GM19193 (cell line): ENCODE data around the gene CYP26A1.

Experiments
- POLR2A ChIP-seq: IDR thresholded peaks from 4 replicates; pipeline ENCODE4 v1.6.1; 2011; ENCODE audit not compliant: insufficient read depth, insufficient read length; ENCODE audit errors: extremely low read depth

Gene CYP26A1

DNA sequence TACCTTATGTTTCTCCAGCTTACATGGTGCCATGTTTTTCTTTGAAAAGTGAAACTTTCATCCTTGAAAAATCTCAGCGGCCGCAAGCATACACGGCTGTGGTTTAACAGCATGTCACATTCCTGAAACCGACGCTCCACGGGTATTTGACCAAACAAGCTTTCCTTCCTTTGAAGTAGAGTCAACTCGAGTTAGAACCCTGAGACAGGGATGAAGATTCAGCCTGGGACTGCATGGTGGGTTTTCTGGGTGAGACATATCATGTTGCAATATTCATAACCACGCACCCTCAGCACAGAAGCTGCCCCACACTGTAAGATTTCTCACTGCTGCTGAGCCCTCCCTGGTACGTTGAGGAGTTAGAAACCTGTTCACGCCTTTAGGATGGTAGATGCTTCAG lies 8.1 kb downstream of the CYP26A1 start:
- no peak for TF ChIP-seq POLR2A

DNA sequence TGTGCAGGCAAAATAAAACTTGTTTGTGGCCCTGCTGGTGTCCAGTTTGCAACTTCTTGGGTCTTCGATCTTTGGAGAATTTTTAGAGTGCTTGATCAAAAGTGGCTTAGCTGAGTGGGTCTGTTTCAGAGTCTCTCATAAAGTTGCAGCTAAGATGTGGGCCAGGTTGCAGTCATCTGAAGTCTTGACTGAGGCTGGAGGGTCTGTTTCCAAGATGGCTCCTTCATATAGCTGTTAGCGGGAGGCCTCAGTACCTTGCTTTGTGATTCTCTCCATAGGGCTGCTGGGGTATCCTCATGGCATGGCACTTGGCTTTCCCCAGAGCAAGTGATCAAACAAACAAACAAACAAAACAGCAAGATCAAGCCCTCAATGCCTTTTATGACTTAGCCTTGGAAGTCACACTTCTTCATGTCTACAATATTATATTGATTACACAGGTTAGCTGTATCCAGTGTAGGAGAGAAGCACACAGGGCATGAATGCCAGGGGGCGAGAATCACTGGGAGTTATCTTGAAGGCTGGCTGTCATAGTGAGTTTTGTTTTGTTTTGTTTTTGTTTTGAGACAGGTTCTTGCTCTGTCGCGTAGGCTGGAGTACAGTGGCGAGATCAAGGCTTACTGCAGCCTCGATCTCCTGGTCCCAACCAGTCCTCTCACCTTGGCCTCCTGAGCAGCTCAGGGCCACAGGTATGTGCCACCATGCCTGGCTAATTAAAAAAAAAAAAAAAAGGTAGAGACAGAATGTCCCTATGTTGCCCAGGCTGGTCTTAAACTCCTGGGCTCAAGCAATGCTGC lies 10.2 kb downstream of the CYP26A1 start:
- no peak for TF ChIP-seq POLR2A

DNA sequence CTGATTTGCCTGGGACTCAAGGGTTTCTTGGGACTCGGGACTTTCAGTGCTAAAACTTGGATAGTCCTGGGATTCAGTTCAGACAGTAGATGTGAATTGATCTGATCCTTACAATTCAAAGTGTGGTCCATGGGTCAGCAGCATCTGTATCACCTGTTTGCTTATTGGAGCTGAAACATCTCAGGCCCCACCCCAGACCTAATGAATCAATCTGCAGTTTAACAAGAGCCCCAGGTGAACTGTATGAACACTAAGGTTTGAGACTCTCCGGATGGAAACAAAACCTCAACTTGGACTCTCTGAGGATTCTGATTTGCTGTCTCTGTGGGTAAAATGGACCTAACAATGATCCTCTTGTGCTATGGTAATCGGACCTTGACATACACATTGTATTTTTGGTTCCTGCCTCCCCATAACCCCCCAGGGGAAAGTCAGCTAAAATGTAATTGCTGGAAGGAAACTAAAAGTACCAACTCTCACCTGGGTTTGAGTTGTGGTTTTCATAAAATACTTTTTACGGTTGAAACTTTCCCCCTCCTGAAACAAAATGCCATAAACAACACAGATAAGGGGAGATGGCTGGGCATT lies 11.7 kb downstream of the CYP26A1 start:
- no peak for TF ChIP-seq POLR2A

DNA sequence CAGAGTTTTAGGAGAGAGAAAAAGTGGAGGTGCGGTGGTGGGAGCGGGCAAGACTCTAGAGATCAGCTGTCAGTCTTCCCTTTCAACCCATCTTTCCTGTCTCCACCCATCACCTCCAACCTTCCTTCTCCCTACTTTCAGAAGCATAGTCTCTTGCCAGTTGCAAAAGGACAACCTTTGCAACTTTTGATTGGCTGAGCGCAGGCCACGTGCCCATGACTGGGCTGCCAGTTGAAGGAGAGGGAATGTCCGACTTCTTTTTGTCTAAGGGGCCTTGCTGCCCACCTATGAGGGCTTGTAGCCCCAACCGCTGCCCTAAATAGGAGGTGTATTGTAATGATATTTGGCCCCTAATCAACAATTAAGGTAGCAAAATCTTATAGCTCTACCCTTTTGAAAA lies 12.6 kb downstream of the CYP26A1 start:
- TF ChIP-seq POLR2A: no peak

DNA sequence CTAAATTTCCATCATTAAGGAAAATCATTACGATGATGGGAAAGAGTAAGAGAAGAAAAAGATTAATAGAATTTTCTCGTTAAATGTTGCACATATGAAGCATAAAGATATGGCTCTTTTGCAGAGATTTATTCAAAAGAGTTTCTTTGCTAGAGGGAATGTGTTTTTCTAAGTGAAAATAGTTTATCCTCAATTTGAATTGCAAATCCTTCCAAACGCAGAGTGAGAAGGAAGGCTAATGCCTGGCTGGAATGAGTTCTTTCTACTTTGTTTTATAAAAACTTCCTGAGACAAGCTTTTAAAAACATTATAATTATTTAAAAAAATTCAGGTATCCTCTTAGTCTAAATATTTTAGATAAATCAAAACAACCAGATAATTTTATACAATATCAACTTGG lies 14.2 kb downstream of the CYP26A1 start:
- no peak for TF ChIP-seq POLR2A

DNA sequence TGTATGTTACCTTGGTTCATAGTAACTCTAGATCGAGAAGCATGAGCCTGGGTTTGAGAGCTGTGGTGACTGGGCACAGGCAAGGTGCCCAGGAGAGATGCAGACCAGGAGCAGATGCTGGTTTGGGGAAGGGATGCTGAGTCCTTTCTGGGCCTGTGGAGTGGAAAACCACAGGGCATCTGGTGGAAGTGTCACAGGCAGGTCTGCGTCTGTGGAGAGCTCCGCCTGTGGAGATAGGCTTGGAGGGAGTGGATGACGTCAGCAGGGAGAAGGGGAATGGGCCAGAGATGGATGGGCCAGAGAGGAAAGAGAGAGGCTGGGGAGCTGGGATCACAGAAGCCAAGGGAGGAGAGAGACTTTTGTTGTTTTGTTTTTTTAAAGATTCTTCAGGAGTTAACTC lies 14.8 kb downstream of the CYP26A1 start:
- no peak for TF ChIP-seq POLR2A

DNA sequence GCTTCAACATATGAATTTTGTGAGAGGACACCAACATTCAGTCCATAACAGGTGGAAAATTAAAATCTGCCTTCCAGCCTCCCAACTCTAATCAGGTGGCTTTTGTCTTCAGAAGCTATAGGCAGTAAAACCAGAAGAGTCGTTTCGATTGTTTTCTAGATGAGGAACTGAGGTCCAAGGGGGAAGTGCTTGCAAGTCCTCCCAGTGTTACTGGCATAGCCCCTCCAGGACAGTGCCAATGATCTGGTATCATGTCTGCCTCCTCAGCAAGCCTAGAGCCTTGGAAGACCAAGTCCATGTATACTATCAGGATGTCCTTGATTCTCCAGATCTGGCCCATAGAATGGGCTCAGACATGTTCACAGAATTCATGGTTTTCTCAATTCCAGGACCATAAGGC lies 16.9 kb downstream of the CYP26A1 start:
- no peak for TF ChIP-seq POLR2A

DNA sequence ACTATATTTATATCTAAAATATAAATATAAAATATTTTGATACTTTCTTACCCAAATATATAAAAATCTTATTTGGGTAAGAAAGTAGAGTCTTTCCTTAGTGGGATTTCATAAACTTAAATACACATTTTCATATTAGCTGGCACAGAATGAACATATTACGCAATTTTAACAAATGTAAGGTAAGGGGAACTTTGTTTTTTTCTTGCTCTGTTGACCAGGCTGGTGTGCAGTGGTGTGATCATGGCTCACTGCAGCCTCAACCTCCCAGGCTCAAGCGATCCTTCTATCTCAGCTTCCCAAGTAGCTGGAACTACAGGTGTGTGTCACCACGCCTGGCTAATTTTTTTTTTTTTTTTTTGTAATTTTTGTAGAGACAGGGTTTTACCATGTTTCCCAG lies 18.3 kb downstream of the CYP26A1 start:
- TF ChIP-seq POLR2A: no peak

DNA sequence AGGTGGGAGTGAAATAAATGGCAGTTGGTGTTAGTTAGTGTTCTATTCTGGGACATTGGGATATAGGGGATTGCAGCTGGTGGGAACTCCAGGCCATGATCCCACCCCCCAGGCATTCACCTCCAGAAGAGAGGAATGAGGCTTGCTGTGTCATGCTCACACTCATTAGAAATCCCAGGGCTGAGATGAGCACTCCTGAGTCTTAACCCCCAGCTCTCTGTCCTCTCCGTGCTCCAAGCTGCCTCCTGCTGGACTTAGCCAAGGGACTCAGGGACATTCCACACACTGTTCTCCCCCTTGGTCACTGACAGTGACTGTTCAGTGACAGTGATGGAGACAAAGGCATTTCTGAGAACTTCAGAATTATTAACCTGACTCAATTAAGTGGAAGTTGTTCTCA lies 21.5 kb downstream of the CYP26A1 start:
- no peak for TF ChIP-seq POLR2A

DNA sequence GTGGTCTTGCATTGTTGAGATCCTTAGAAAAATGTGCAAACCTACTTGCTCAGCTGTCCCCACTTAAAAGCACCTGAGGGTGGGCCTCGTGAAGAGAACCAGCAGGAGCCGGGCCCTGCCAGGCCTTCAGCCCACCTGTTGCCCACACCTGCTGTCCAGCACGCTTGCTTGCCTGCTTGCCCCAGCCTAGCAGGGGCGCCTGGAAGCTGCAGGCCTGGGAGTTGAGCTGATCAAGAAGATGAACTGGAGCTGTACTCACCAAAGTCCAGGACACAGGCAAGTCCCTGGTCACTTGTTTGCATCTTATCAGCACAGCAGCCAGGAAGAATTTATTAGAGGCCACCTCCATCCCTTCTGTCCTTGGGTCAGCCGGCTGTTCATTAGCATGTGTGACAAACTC lies 23.2 kb downstream of the CYP26A1 start:
- no peak for TF ChIP-seq POLR2A

DNA sequence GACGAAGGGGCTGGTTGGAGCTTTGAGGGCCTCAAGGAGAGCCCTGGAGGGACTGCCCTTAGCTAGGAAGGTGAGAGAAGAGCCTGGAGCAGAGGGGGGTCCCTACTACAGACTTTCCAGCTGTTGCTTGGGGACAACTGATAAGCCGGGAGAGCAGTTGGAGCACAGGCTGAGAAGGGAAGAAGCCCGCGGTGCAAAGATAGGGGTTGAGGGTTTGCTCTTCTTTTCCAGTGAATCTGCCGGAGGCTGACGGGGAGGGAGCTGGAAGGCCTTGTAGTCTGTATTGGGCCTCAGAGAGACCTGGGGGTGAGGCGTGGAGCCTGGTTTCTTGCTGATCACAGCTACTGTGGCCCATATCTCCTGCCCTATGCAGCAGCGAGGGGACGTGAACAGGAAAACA lies 23.7 kb downstream of the CYP26A1 start:
- TF ChIP-seq POLR2A: no peak

DNA sequence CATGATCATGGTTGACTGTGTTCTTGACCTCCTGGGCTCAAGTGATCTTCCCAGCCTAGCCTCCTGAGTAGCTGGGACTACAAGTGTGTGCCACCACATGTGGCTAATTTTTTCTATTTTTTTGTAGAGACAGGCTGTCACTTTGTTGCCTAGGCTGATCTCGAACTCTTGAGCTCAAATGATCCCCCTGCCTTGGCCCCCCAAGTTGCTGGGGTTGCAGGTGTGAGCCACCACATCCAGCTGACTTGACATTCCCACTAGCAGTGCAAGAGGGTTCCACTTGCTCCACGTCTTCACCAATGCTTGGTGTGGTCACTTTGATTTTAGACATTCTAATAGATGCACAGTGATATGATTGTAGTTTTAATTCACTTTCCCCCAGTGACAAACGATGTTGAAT lies 25.1 kb downstream of the CYP26A1 start:
- TF ChIP-seq POLR2A: no peak

DNA sequence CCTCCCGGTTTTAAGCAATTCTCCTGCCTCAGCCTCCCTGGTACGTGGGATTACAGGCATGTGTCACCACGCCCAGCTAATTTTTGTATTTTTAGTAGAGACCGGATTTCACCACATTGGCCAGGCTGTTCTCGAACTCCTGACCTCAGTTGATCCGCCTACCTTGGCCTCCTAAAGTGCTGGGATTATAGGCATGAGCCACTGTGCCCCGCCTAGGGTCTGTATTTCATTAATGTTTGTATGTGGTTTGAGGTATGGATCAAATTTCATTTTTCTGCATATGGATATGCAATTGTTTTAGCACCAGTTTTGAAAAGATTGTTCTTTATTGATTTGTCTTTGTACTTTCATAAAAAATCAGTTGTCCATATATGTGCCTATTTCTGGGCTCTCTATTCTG lies 26.0 kb downstream of the CYP26A1 start:
- no peak for TF ChIP-seq POLR2A

DNA sequence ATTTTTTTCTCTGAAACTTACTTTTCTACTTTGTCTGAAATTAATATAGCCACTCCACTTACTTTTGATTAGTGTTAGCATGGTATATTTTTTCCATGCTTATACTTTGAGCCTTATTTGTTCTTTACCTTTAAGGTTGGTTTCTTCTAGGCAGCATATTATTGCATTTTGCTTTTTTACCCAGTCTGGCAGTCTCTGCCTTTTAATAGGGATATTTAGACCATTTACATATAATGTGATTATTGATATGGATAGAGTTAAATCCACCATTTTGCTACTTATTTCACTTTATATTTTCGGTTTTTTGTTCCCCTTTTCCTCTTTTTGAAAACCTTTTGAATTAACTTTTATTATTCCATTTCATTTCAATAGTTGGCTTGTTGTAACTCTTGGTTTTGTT lies 30.3 kb downstream of the CYP26A1 start:
- no peak for TF ChIP-seq POLR2A

DNA sequence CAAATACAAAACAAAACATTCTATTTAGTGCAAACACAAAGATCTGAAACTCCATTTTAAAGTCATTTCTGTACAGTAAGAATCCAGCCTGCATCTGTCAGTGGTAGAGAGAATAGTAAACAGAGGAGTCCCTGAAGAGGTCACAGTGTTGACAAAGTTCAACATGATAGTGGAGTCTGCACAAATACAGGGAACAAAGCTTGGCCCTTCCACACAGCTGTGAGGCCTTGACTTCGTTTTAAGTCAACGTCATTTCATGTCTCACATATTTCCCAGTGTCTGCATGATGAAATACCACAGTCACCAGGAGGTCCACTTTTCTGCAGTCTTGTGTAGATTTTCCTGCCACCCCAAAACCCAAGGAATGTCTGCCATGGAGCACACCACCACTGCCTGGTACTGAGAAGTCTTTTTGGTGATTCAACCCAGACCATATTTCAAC lies 33.0 kb downstream of the CYP26A1 start:
- no peak for TF ChIP-seq POLR2A

DNA sequence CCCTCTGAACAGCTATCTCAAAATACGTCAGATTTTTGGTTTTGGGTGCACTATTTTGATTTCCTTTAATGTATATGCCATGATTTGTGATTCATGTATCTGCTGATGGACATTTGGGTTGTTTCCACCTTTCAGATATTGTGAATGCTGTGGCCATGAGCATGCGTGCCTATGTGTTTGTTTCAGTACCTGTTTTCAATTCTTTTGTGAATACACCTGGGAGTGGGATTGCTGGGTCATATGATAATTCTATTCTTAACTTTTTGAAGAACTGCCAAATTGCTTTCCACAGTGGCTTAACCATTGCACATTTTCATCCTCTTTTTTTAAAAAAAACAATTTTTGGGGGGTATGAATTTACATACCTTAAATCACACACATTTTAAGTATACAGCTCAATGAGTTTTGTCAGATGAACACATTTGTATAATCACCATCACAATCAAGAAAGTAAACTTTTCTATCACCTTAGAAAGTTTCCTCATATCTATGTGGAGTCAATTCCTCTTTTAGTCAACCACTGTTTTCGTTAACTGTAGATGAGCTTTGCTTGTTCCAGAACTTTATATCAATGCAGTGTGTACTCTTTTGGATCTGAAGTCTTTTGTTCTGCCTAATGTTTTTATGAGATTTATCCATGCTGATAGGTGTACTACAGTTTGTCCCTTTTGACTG lies 36.9 kb downstream of the CYP26A1 start:
- TF ChIP-seq POLR2A: no peak
